ENCODE data around the gene STAC2. TPM values are rescaled to one million over a fixed set of nuclear protein-coding genes. Genes with fewer than 3 reads are reported as not detected.
"Not testable (repeated sequence)": the region's sequence is repeated elsewhere in the genome, so short reads cannot be mapped to it uniquely, and the experiment has no call there.

STAC2 gene
- total and polyA plus RNA-seq, 5 experiments from 2014 or later = 0.07 to 0.27 (median 0.23) TPM; not detected in 2

DNA sequence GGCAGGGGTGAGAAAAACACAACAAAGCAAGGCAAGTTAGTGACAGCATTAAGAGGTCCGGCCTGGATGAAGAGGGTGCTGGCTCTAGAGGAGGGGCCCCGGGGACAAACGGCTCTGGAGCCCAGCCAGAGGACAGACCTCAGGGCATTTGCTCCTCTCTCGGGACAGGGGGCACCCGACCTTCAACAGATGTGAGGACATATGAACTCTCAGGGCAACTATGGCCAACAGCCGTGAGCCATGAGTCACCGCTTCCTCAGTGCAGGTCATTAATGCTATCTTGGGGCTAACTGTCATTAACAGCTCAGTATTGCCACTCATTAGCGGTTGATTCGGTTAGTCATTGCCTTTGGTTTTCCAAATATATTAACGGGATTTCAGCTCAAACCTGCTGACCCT, 50.1 kb downstream of the STAC2 start:
- Mint-ChIP-seq H3K9me3 (no peaks in the 10 kb centered on the region), H3K4me1 (peaks cover 16 to 33% (median 24%) of the 10 kb centered on the region in 4 donors), H3K36me3 (peaks cover 0 to 4% (median 0%) of the 10 kb centered on the region in 3 donors), H3K4me3 (no peak overlapping the region), H3K27me3 (no peaks in the 10 kb centered on the region), H3K27ac (no peak overlapping the region)
- DNase-seq (no peak), ATAC-seq (no peak)
- POLR2A ChIA-PET = interaction anchor here (0.9 to 2.4 kb wide), 5 partner anchors 21 to 193 kb away, joined by 4 to 14 read pairs (median 5); partner anchors contain the start of gene RPL19

DNA sequence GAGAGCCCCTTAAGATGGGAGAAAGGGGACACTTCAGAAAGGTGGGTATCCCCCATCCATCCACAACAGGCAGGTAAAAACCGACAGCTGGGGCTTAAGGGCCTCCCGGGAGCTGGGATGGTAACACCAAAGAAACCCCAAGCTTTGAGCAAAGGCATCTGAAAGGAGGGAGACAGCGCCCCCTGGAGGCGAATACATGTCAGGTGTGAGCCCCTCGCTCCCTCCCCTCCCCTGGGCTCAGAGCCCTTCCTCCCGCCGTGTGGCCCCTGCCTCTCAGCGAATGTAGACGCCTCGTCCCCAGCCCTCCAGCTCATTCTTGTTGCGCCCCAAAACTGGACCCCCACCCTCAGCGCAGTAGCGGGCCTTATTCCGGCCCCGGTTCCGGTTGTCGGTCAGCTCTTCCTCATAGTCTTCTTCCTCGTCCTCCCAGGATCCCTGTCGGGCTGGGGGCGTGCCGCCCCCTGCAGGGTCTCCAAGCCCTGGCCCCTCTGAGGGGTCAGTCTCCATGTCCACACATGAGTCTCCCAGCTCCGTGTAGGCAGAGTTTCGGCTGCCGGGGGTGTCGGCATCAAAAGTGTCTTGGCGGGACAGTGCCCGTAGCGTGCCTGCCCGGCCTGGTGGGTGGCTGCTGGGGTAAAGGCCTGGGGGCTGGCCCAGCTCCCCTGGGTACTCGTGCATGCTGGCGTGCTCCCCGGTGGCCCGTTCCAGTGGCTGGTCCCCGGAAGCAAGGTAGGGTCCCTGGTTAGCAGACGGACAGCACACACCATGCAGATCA, 50.6 kb downstream of the STAC2 start:
- peak; percentile 94 to 98 for ATAC-seq
- H3K27me3 Mint-ChIP-seq = no peaks in the 10 kb centered on the region
- no peak overlapping the region for H3K4me3 Mint-ChIP-seq
- peak; percentile 68 to 90 (median 78) for DNase-seq
- no peaks in the 10 kb centered on the region for H3K9me3 Mint-ChIP-seq
- peak overlapping the region in 2 of 10 donors; percentile 51 to 77 for H3K27ac Mint-ChIP-seq
- peaks cover 16 to 33% (median 25%) of the 10 kb centered on the region in 4 donors for H3K4me1 Mint-ChIP-seq
- POLR2A ChIA-PET = interaction anchor here (0.5 to 2.4 kb wide), 11 partner anchors 21 to 273 kb away, joined by 3 to 14 read pairs (median 5); partner anchors contain the start of gene RPL19
- H3K36me3 Mint-ChIP-seq = peaks cover 0 to 4% (median 0%) of the 10 kb centered on the region in 3 donors

DNA sequence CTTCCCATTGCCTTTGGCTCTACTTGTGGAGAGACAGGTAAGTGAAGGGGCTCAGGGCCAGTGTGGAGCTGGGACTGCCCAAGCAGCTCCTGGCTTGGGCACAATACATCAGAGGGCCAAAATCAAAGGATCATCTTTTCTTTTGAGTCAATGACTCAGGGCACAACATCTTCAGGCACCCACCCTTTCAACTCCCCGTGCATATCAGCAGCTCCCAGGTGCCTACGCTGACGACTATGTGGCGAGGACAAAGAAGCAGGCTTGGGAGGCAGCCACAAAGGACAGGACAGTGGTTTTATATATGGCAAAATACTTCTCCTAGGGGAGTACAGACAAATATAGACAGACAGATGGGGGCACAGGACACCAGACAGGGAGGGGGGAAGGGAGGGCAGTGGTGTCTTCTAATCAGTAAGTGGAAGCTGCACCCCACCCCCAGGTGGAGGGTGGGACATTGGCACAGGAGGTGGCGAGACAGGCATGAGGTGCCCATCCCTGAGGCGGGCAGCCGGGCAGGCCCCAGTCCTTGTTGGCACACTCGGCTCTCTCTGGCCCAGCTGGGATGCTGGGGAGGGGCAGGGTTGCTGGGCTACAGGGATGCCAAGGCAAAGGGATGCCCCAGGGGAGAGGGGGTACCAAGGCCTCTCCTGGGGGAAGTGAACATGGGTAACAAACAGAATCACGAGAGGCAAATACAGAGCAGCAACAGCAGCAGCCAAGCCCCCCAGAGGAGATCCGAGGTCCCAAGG, 52.0 kb downstream of the STAC2 start:
- H3K4me3 Mint-ChIP-seq = no peak overlapping the region
- peaks cover 0 to 4% (median 0%) of the 10 kb centered on the region in 5 donors for H3K27me3 Mint-ChIP-seq
- no peaks in the 10 kb centered on the region for H3K9me3 Mint-ChIP-seq
- peaks cover 16 to 35% (median 28%) of the 10 kb centered on the region in 4 donors for H3K4me1 Mint-ChIP-seq
- peak in 1 of 2 donors; percentile 9 for ATAC-seq
- peak overlapping the region in 5 of 10 donors; percentile 9 to 68 (median 29) for H3K27ac Mint-ChIP-seq
- peaks cover 0 to 4% (median 0%) of the 10 kb centered on the region in 3 donors for H3K36me3 Mint-ChIP-seq
- DNase-seq = no peak
- POLR2A ChIA-PET = interaction anchor here (1.0 to 2.4 kb wide), 5 partner anchors 9 to 213 kb away, joined by 3 to 14 read pairs (median 4); no protein-coding TSS in a partner anchor

DNA sequence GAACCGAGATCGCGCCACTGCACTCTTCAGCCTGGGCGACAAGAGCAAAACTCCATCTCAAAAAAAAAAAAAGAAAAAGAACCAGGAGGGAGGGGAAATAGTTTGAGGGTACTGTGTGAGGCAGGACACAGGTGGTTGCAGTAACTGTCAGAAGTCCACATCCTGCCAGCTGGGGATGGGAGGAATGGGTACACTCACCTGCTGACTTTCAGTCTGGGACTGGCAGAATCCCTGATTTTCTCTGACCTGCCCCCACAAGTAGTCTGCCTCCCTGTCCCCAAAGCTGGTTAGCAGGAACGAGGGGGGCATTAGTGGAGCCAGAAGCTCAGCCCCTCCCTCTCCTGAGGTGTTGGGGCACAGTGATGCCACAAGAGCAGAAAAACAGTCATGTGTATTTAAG, 52.7 kb downstream of the STAC2 start:
- Mint-ChIP-seq H3K4me3 (no peak overlapping the region), H3K4me1 (peaks cover 16 to 35% (median 28%) of the 10 kb centered on the region in 4 donors), H3K36me3 (peaks cover 0 to 4% (median 0%) of the 10 kb centered on the region in 3 donors), H3K27me3 (peaks cover 0 to 6% (median 0%) of the 10 kb centered on the region in 5 donors), H3K27ac (peak overlapping the region in 4 of 10 donors; percentile 58 to 83 (median 69)), H3K9me3 (no peaks in the 10 kb centered on the region)
- POLR2A ChIA-PET = interaction anchor here (1.0 to 2.4 kb wide), 2 partner anchors 8 to 191 kb away, joined by 4 to 14 read pairs; no protein-coding TSS in a partner anchor
- peak in 2 of 10 donors; percentile 14 to 22 for DNase-seq
- ATAC-seq = peak in 1 of 2 donors; percentile 38

DNA sequence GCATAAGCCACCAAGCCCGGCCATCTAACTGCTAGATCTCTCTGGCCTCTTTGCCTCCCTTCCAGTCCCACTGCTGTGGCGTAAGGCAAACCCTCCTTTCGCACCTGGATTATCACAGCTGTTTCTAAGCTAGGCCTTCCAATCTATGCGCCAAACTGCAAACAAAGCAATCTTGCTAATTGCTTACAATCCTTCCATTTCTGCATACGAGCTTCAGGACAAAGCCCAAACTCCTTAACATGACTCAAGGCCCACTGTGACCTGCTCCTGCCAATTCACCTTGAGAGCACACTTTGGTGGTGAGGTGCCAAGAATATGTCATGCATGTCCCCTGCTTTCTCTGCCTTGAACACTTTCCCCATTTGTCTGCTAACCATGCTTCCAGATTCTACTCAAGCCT, 53.8 kb downstream of the STAC2 start:
- Mint-ChIP-seq H3K4me3 (no peak overlapping the region), H3K27ac (peak overlapping the region in 2 of 10 donors; percentile 6 to 41)

DNA sequence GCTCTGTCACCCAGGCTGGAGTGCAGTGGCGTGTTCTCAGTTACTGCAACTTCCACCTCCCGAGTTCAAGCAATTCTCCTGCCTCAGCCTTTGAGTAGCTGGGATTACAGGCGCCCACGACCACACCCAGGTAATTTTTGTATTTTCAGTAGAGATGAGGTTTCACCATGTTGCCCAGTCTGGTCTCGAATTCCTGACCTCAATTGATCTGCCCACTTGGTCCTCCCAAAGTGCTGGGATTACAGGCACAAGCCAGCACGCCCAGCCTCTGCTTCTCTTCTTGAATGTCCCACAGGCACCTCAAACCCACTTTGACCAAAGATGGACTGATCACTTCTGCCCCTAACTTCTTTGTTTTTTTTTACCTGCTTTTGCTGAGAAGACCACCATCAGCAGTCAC, 55.2 kb downstream of the STAC2 start:
- Mint-ChIP-seq H3K4me3 (no peak overlapping the region), H3K4me1 (peaks cover 26 to 51% (median 43%) of the 10 kb centered on the region in 4 donors), H3K9me3 (no peaks in the 10 kb centered on the region), H3K36me3 (no peaks in the 10 kb centered on the region), H3K27me3 (peaks cover 3 to 16% (median 7%) of the 10 kb centered on the region in 5 donors), H3K27ac (peak overlapping the region in 1 of 10 donors; percentile 68)
- DNase-seq (no peak), ATAC-seq (no peak)
- POLR2A ChIA-PET = interaction anchor here (0.7 to 1.4 kb wide), 4 partner anchors 13 to 200 kb away, joined by 3 to 5 read pairs (median 4); no protein-coding TSS in a partner anchor

More for the DNA sequence above, 53.8 kb downstream of the STAC2 start:
- Mint-ChIP-seq H3K27me3 (peaks cover 0 to 6% (median 2%) of the 10 kb centered on the region in 5 donors), H3K4me1 (peaks cover 22 to 44% (median 37%) of the 10 kb centered on the region in 4 donors), H3K9me3 (no peaks in the 10 kb centered on the region), H3K36me3 (no peaks in the 10 kb centered on the region)
- POLR2A ChIA-PET = interaction anchor here (1.4 kb wide), 1 partner anchor 188 kb away, joined by 4 read pairs; no protein-coding TSS in a partner anchor
- DNase-seq (no peak), ATAC-seq (no peak)

DNA sequence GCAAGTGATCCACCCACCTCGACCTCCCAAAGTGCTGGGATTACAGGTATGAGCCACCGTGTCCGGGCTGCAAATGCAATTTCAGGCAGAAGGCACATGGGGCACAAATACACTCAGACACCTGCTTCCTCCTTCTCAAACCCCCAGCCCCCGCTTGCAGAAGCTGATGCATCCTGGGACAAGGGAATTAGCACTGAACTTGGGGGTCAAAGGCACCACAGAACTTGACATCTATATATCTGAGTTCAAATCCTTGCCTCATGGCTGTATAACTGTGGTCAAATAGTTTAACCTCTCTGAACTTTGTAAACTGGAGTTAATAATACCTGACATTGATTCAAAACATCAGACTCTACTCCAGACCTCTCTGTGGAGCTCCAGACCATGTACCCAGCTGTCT, 55.6 kb downstream of the STAC2 start:
- DNase-seq (no peak), ATAC-seq (no peak)
- Mint-ChIP-seq H3K4me1 (peaks cover 24 to 48% (median 44%) of the 10 kb centered on the region in 4 donors), H3K27me3 (peaks cover 3 to 16% (median 7%) of the 10 kb centered on the region in 5 donors), H3K36me3 (no peaks in the 10 kb centered on the region), H3K27ac (no peak overlapping the region), H3K4me3 (no peak overlapping the region), H3K9me3 (no peaks in the 10 kb centered on the region)
- POLR2A ChIA-PET = interaction anchor here (0.7 kb wide), 1 partner anchor 199 kb away, joined by 5 read pairs; no protein-coding TSS in a partner anchor

DNA sequence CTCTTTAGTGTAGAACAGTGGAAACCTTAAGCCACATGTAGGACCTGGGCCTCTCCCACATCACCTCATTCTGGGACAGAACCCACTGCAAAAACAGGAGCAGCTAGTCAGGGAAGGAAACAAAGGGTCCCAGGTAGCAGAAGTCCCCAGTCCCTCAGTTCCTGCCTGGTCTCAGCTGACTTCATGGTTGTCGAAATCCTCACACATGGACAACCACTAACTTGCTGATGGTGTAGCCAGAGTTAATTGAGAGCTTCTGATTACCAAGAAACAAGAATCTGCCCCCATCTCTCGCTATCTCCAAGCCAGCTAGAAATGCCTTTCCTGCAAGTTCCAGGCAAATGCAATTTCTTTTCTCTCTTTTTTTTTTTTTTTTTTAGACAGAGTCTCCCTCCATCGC, 56.2 kb downstream of the STAC2 start:
- Mint-ChIP-seq H3K9me3 (no peaks in the 10 kb centered on the region), H3K27me3 (peaks cover 3 to 17% (median 7%) of the 10 kb centered on the region in 5 donors), H3K4me1 (peaks cover 25 to 51% (median 44%) of the 10 kb centered on the region in 4 donors), H3K4me3 (no peak overlapping the region), H3K27ac (no peak overlapping the region), H3K36me3 (no peaks in the 10 kb centered on the region)
- POLR2A ChIA-PET = interaction anchor here (0.6 kb wide), 1 partner anchor 40 kb away, joined by 3 read pairs; no protein-coding TSS in a partner anchor
- DNase-seq (no peak), ATAC-seq (no peak)

DNA sequence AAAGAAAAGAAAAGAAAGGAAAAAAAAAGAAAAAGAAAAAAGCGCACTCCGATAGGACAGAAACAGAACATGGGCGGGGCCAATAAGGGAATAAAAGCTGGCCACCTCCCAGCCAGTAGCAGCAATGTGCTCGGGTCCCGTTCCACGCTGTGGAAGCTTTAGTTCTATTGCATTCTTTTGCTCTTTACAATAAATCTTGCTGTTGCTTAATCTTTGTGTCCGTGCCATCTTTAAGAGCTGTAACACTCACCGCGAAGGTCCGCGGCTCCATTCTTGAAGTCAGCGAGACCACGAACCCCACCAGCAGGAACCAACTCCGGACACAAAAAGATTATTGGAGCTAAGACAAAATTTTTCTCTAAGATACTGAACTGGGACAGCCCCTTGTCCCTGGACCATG, 56.6 kb downstream of the STAC2 start:
- H3K4me3 Mint-ChIP-seq = no peak overlapping the region
- H3K27me3 Mint-ChIP-seq = peaks cover 3 to 17% (median 7%) of the 10 kb centered on the region in 5 donors
- ATAC-seq (no peak), DNase-seq (no peak)
- H3K36me3 Mint-ChIP-seq = no peaks in the 10 kb centered on the region
- POLR2A ChIA-PET = interaction anchor here (0.6 to 0.7 kb wide), 2 partner anchors 40 to 123 kb away, joined by 3 read pairs; no protein-coding TSS in a partner anchor
- no peaks in the 10 kb centered on the region for H3K9me3 Mint-ChIP-seq
- peaks cover 25 to 52% (median 45%) of the 10 kb centered on the region in 4 donors for H3K4me1 Mint-ChIP-seq
- H3K27ac Mint-ChIP-seq = no peak overlapping the region

DNA sequence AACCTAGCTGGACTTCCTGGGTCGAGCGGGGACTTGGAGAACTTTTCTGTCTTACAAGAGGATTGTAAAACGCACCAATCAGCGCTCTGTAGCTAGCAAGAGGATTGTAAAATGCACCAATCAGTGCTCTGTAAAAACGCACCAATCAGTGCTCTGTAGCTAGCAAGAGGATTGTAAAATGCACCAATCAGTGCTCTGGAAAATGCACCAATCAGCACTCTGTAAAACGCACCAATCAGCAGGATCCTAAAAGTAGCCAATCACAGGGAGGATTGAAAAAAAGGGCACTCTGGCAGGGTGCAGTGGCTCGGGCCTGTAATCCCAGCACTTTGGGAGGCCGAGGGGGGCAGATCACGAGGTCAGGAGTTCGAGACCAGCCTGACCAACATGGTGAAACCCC, 57.2 kb downstream of the STAC2 start:
- H3K36me3 Mint-ChIP-seq, H3K4me3 Mint-ChIP-seq, ATAC-seq, H3K9me3 Mint-ChIP-seq, DNase-seq, H3K27ac Mint-ChIP-seq: not testable (repeated sequence)
- H3K4me1 Mint-ChIP-seq = peaks cover 23 to 50% (median 43%) of the 10 kb centered on the region in 4 donors
- H3K27me3 Mint-ChIP-seq = peaks cover 3 to 17% (median 7%) of the 10 kb centered on the region in 5 donors
- POLR2A ChIA-PET = interaction anchor here (0.6 to 0.7 kb wide), 2 partner anchors 15 to 122 kb away, joined by 3 read pairs; no protein-coding TSS in a partner anchor

DNA sequence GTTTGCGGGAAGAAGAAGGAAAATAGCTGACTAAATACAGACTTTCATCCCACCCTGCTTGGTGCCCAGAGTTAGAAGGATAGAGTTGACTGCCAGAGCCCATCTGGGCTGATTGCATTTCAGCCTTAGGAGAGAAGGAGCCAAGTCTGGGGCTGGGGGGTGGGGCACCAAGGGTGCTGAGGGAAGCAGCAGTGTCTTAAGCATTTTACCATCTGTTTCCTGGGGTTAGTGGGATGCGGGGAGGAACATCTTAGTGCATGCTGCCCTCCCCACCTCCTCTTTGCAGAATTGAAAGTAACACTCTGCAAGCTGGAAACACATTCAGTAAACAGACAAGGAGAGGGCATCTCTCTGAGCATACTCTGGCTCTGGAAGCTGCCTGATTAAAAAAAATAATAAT, 58.3 kb downstream of the STAC2 start:
- POLR2A ChIA-PET = interaction anchor here (0.6 to 3.9 kb wide), 4 partner anchors 32 to 402 kb away, joined by 3 to 23 read pairs (median 5); partner anchors contain the start of gene RPL19
- Mint-ChIP-seq H3K36me3 (no peaks in the 10 kb centered on the region), H3K4me3 (peak overlapping the region in 5 of 10 donors; percentile 13 to 87 (median 42))

More for the DNA sequence above, 58.3 kb downstream of the STAC2 start:
- H3K9me3 Mint-ChIP-seq = no peaks in the 10 kb centered on the region
- H3K27ac Mint-ChIP-seq = peak overlapping the region in 1 of 10 donors; percentile 31
- peaks cover 3 to 17% (median 7%) of the 10 kb centered on the region in 5 donors for H3K27me3 Mint-ChIP-seq
- DNase-seq (no peak), ATAC-seq (no peak)
- H3K4me1 Mint-ChIP-seq = peaks cover 18 to 41% (median 32%) of the 10 kb centered on the region in 4 donors
